ENCODE results near the gene WIF1. TPM values are rescaled to one million over a fixed set of nuclear protein-coding genes. Genes with fewer than 3 reads are reported as not detected.

Gene WIF1
- total RNA-seq, 2 experiments from 2014 or later, result not detected

- intact Hi-C loops (cut with micrococcal nuclease; ENCODE audit: unreplicated experiment), result no loop called here
- H3K9me3 ChIP-seq (ENCODE audit: low read length), result no peaks in the 10 kb centered on the region
- H3K27ac ChIP-seq (ENCODE audit: low read depth, low read length, poor library complexity, severe bottlenecking), result no peak overlapping the region
- H3K9me2 ChIP-seq (ENCODE audit: insufficient read depth, low read length), result no peaks in the 10 kb centered on the region
- H3K36me3 ChIP-seq (ENCODE audit: insufficient read depth, low read length), result no peaks in the 10 kb centered on the region
- no TSS peak for BruUV-seq (replicated peaks)
- POLR2A ChIA-PET, result interaction anchor here (0.6 to 1.4 kb wide), 3 partner anchors 12 to 162 kb away, joined by 3 to 6 read pairs (median 3); partner anchors contain the start of gene LEMD3
- DNase-seq (ENCODE audit: low spot score), result no peak
- H3K4me1 ChIP-seq (ENCODE audit: insufficient read depth, low read length, poor library complexity, severe bottlenecking), result peaks cover 16% of the 10 kb centered on the region
- peak overlapping the region; percentile 46 for H3K4me2 ChIP-seq (ENCODE audit: low read length)
- H4K20me1 ChIP-seq (ENCODE audit: insufficient read depth, low read length), result no peaks in the 10 kb centered on the region
- H3K79me2 ChIP-seq (ENCODE audit: insufficient read depth, low read depth, low read length), result no peaks in the 10 kb centered on the region
- peak overlapping the region; percentile 99 for H2AFZ ChIP-seq (ENCODE audit: low read length)
- CTCF ChIA-PET (ENCODE audit: unreplicated experiment), result no interaction called here
- TF ChIP-seq CTCF (conservative IDR thresholded peaks at IDR 0.05; ENCODE audit: low read length), result no peak
- TF ChIP-seq EZH2phosphoT487 (IDR thresholded peaks at IDR 0.05; ENCODE audit: borderline replicate concordance, low read depth, low read length), result no peak
- H3K4me3 ChIP-seq (ENCODE audit: low read depth, low read length, poor library complexity, severe bottlenecking), result no peak overlapping the region
Observed at GRCh38 chr12:65157091-65157490, 36.0 kb upstream of the WIF1 start.

GRCh38 chr12:65156366-65156841 lies 35.3 kb upstream of the WIF1 start:
- ChIA-PET POLR2A (interaction anchor here (0.7 to 1.4 kb wide), 2 partner anchors 12 to 162 kb away, joined by 3 to 6 read pairs; partner anchors contain the start of gene LEMD3), CTCF (ENCODE audit: unreplicated experiment) (no interaction called here)
- no peaks in the 10 kb centered on the region for H3K9me2 ChIP-seq (ENCODE audit: insufficient read depth, low read length)
- no peaks in the 10 kb centered on the region for H3K9me3 ChIP-seq (ENCODE audit: low read length)
- no peak overlapping the region for H3K27ac ChIP-seq (ENCODE audit: low read depth, low read length, poor library complexity, severe bottlenecking)
- H2AFZ ChIP-seq (ENCODE audit: low read length), result peak overlapping the region; percentile 99
- peak; percentile 34 for DNase-seq (ENCODE audit: low spot score)
- TF ChIP-seq EZH2phosphoT487 (IDR thresholded peaks at IDR 0.05; ENCODE audit: borderline replicate concordance, low read depth, low read length), result no peak
- no peak for TF ChIP-seq CTCF (conservative IDR thresholded peaks at IDR 0.05; ENCODE audit: low read length)
- no peaks in the 10 kb centered on the region for H3K79me2 ChIP-seq (ENCODE audit: insufficient read depth, low read depth, low read length)
- intact Hi-C loops (cut with micrococcal nuclease; ENCODE audit: unreplicated experiment), result no loop called here
- peak overlapping the region; percentile 46 for H3K4me2 ChIP-seq (ENCODE audit: low read length)
- peaks cover 16% of the 10 kb centered on the region for H3K4me1 ChIP-seq (ENCODE audit: insufficient read depth, low read length, poor library complexity, severe bottlenecking)
- H3K4me3 ChIP-seq (ENCODE audit: low read depth, low read length, poor library complexity, severe bottlenecking), result no peak overlapping the region
- no peaks in the 10 kb centered on the region for H3K36me3 ChIP-seq (ENCODE audit: insufficient read depth, low read length)
- H4K20me1 ChIP-seq (ENCODE audit: insufficient read depth, low read length), result no peaks in the 10 kb centered on the region
- no TSS peak for BruUV-seq (replicated peaks)

- Histone ChIP-seq H3K9me3 (ENCODE audit: low read length) (no peaks in the 10 kb centered on the region), H3K4me2 (ENCODE audit: low read length) (0 out of 2 replicates have a peak overlapping the region, but pooled peaks have one; percentile 46), H2AFZ (ENCODE audit: low read length) (peak overlapping the region; percentile 99), H3K9me2 (ENCODE audit: insufficient read depth, low read length) (no peaks in the 10 kb centered on the region), H4K20me1 (ENCODE audit: insufficient read depth, low read length) (no peaks in the 10 kb centered on the region), H3K79me2 (ENCODE audit: insufficient read depth, low read depth, low read length) (no peaks in the 10 kb centered on the region), H3K36me3 (ENCODE audit: insufficient read depth, low read length) (no peaks in the 10 kb centered on the region), H3K27ac (ENCODE audit: low read depth, low read length, poor library complexity, severe bottlenecking) (no peak overlapping the region), H3K4me3 (ENCODE audit: low read depth, low read length, poor library complexity, severe bottlenecking) (no peak overlapping the region), H3K4me1 (ENCODE audit: insufficient read depth, low read length, poor library complexity, severe bottlenecking) (peaks cover 16% of the 10 kb centered on the region)
- BruUV-seq (replicated peaks), result no TSS peak
- no peak for TF ChIP-seq CTCF (conservative IDR thresholded peaks at IDR 0.05; ENCODE audit: low read length)
- TF ChIP-seq EZH2phosphoT487 (IDR thresholded peaks at IDR 0.05; ENCODE audit: borderline replicate concordance, low read depth, low read length), result no peak
- ChIA-PET CTCF (ENCODE audit: unreplicated experiment) (no interaction called here), POLR2A (no interaction called here)
- DNase-seq (ENCODE audit: low spot score), result no peak
- intact Hi-C loops (cut with micrococcal nuclease; ENCODE audit: unreplicated experiment), result no loop called here
Observed at GRCh38 chr12:65155784-65156183, 34.7 kb upstream of the WIF1 start.
